HepG2 (cell line): Measurements from ENCODE around the gene GTF2H4. TPM values are rescaled to one million over a fixed set of nuclear protein-coding genes. Genes with fewer than 3 reads are reported as not detected.

Experiments
- FIP1L1 ChIP-seq: fragments of 200-400 bp; formaldehyde crosslinking; IDR thresholded peaks from 2 replicates; pipeline ENCODE4 v1.6.1; 2018; ENCODE audit warnings: low read depth, mild to moderate bottlenecking, low read length, moderate library complexity, borderline replicate concordance; ENCODE audit not compliant: insufficient read depth
- FOXO1 ChIP-seq: sonication (generic); formaldehyde crosslinking; IDR thresholded peaks from 2 replicates; pipeline ENCODE4 v1.4.0; 2020; ENCODE audit warnings: missing genetic modification reagents
- HHEX ChIP-seq: IDR thresholded peaks from 2 replicates; pipeline ENCODE4 v1.6.1; 2016; ENCODE audit warnings: control low read depth
- NAIF1 ChIP-seq: sonication (generic); formaldehyde crosslinking; IDR thresholded peaks from 2 replicates; pipeline ENCODE4 v1.5.0; 2020; ENCODE audit warnings: mild to moderate bottlenecking, missing genetic modification reagents, borderline replicate concordance
- PTBP1 ChIP-seq: fragments of 200-400 bp; formaldehyde crosslinking; IDR thresholded peaks from 2 replicates; pipeline ENCODE4 v1.6.1; 2018; ENCODE audit warnings: low read length, low read depth; ENCODE audit not compliant: poor library complexity, severe bottlenecking
- RXRB ChIP-seq: IDR thresholded peaks from 2 replicates; pipeline ENCODE4 v1.6.1; 2016; ENCODE audit warnings: borderline replicate concordance, missing genetic modification reagents, missing compliant biosample characterization
- SIX1 ChIP-seq: sonication (generic); formaldehyde crosslinking; IDR thresholded peaks from 2 replicates; pipeline ENCODE4 v1.4.0; 2020; ENCODE audit warnings: missing genetic modification reagents, borderline replicate concordance
- SMC3 ChIP-seq: IDR thresholded peaks from 2 replicates; pipeline ENCODE4 v1.6.1; 2011; ENCODE audit warnings: low read length, improper control_type of control experiment
- SP1 ChIP-seq, 2 experiments: fragments of 450-650 bp in 1 of 2; sonication (generic) in 1 of 2; formaldehyde crosslinking in 1 of 2; IDR thresholded peaks; 2 replicates each; pipeline versions ENCODE4 v1.4.0 to v1.6.1; 2016 to 2020; ENCODE audit warnings: missing genetic modification reagents in 1 of 2
- TCF7L2 ChIP-seq: IDR thresholded peaks from 2 replicates; pipeline ENCODE4 v1.6.1; 2011; ENCODE audit warnings: mild to moderate bottlenecking, low read depth, low read length, moderate library complexity
- ZC3H13 ChIP-seq: sonication (generic); formaldehyde crosslinking; IDR thresholded peaks from 2 replicates; pipeline ENCODE4 v1.8.1; 2023; ENCODE audit warnings: mild to moderate bottlenecking, missing genetic modification reagents, moderate library complexity
- ZMYM2 ChIP-seq: sonication (generic); formaldehyde crosslinking; IDR thresholded peaks from 2 replicates; pipeline ENCODE4 v1.8.0; 2022; ENCODE audit warnings: mild to moderate bottlenecking, missing genetic modification reagents
- ZNF282 ChIP-seq: fragments of 450-650 bp; IDR thresholded peaks from 2 replicates; pipeline ENCODE4 v1.6.1; 2018; ENCODE audit not compliant: partially characterized antibody
- ZNF354B ChIP-seq: sonication (generic); formaldehyde crosslinking; IDR thresholded peaks from 2 replicates; pipeline ENCODE4 v1.8.0; 2022; ENCODE audit warnings: mild to moderate bottlenecking, missing genetic modification reagents
- ZNF605 ChIP-seq: sonication (generic); formaldehyde crosslinking; IDR thresholded peaks from 2 replicates; pipeline ENCODE4 v1.8.0; 2022; ENCODE audit warnings: mild to moderate bottlenecking, missing genetic modification reagents
- ZNF670 ChIP-seq: sonication (generic); formaldehyde crosslinking; IDR thresholded peaks from 2 replicates; pipeline ENCODE4 v1.8.0; 2022; ENCODE audit warnings: mild to moderate bottlenecking, missing genetic modification reagents, borderline replicate concordance
- ZNF737 ChIP-seq: sonication (generic); formaldehyde crosslinking; IDR thresholded peaks from 2 replicates; pipeline ENCODE4 v1.5.0; 2020; ENCODE audit warnings: missing genetic modification reagents, mild to moderate bottlenecking, borderline replicate concordance
- ZNF788 ChIP-seq: sonication (generic); formaldehyde crosslinking; IDR thresholded peaks from 2 replicates; pipeline ENCODE4 v1.5.0; 2020; ENCODE audit warnings: mild to moderate bottlenecking, missing genetic modification reagents, borderline replicate concordance
- ZSCAN12 ChIP-seq: sonication (generic); formaldehyde crosslinking; IDR thresholded peaks from 2 replicates; pipeline ENCODE4 v1.9.0; 2021; ENCODE audit warnings: mild to moderate bottlenecking, missing genetic modification reagents
- polyA plus RNA-seq, 8 experiments: library from polyadenylated mRNA; depleted of rRNA in 3 of 8; stranded (reverse) in 7 of 8; unstranded in 1 of 8; fragments of >200 nt; fragmentation: Illumina TruSeq in 4 of 8; extraction: Trizol in 4 of 8; gene quantifications; 2 replicates each; pipeline versions ENCODE4 v1.2.1 to v1.2.3, GENCODE V29; 2011 to 2016; ENCODE audit warnings: low read depth in 4 of 8, missing spikeins in 1 of 8, mixed read lengths in 1 of 8; ENCODE audit not compliant: insufficient read depth in 1 of 8
- total RNA-seq, 5 experiments: library from RNA; depleted of rRNA; stranded (reverse); fragments of >200 nt; fragmentation: Illumina TruSeq; extraction: Trizol; gene quantifications; 2 replicates each; pipeline ENCODE4 v1.2.3, GENCODE V29; 2016; ENCODE audit warnings: low read depth in 1 of 5
- TF ChIP-seq, protein P1 (sequence below): sonication (generic); formaldehyde crosslinking; conservative IDR thresholded peaks from 2 replicates; pipeline ENCODE4 v1.8.1; 2023; ENCODE audit warnings: missing genetic modification reagents
- TF ChIP-seq, protein P2 (sequence below): sonication (generic); formaldehyde crosslinking; IDR thresholded peaks from 2 replicates; pipeline ENCODE4 v1.5.0; 2020; ENCODE audit warnings: missing genetic modification reagents
- TF ChIP-seq, protein P3 (sequence below): sonication (generic); formaldehyde crosslinking; IDR thresholded peaks from 2 replicates; pipeline ENCODE4 v1.5.0; 2020; ENCODE audit warnings: missing genetic modification reagents
- TF ChIP-seq, protein P4 (sequence below): sonication (generic); IDR thresholded peaks from 2 replicates; pipeline ENCODE4 v1.6.1; 2016; ENCODE audit warnings: low read depth, borderline replicate concordance

Gene GTF2H4
- total and polyA plus RNA-seq, 2 of the 13 experiments (the other 11 are each of a cell fraction or from before 2014, with no cell fraction given), result 15.9 to 49.3 TPM

DNA sequence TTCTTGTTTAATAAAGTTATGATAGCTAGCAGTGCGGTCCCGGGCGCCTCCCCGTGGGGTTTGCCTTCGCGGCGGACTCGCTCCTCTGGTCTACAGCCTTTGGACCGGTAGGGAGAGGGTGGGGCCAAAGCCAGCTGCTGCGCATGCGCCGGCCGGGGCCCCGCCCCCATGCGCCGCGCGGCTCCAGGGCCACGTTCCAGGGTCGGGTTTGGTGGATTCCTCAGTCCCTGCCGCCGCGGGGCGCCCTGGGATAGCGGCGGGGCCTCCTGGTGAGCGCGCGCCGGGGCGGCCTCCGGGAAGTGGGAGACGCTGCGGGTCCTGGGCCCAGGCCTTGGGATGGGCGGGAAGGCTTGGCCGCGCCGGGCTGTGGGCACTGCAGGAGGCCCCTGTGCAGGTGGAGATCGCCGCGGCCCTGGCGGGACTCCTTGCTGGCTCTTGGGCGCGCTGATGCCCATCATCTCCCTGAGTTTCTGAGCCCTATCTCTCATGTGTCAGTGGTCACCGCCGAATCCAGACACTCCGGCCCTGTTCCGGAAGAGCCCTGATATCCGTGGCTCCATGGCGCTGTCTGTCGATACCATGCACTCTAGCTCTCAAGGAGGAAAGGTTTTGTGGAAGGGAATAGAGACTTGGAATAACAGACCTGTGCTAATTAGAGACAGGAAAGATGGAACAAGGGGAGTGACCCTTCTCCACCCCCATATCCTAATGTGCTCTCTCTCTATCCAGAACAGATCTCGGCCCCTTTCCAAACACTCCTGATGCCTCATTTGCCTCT, 6.3 kb downstream of the GTF2H4 start, which contains the start of gene VARS2 (continued):
- TF ChIP-seq, protein P1, sequence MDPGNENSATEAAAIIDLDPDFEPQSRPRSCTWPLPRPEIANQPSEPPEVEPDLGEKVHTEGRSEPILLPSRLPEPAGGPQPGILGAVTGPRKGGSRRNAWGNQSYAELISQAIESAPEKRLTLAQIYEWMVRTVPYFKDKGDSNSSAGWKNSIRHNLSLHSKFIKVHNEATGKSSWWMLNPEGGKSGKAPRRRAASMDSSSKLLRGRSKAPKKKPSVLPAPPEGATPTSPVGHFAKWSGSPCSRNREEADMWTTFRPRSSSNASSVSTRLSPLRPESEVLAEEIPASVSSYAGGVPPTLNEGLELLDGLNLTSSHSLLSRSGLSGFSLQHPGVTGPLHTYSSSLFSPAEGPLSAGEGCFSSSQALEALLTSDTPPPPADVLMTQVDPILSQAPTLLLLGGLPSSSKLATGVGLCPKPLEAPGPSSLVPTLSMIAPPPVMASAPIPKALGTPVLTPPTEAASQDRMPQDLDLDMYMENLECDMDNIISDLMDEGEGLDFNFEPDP (CRISPR knock-in tag), result 0 out of 2 replicates have a peak, but pooled peaks have one; percentile 91
- TF ChIP-seq SIX1 (CRISPR knock-in tag), result 0 out of 2 replicates have a peak, but pooled peaks have one; percentile 23
- TF ChIP-seq FIP1L1, result peak; percentile 46; the same call in 1 of the 2 replicates
- TF ChIP-seq, protein P2, sequence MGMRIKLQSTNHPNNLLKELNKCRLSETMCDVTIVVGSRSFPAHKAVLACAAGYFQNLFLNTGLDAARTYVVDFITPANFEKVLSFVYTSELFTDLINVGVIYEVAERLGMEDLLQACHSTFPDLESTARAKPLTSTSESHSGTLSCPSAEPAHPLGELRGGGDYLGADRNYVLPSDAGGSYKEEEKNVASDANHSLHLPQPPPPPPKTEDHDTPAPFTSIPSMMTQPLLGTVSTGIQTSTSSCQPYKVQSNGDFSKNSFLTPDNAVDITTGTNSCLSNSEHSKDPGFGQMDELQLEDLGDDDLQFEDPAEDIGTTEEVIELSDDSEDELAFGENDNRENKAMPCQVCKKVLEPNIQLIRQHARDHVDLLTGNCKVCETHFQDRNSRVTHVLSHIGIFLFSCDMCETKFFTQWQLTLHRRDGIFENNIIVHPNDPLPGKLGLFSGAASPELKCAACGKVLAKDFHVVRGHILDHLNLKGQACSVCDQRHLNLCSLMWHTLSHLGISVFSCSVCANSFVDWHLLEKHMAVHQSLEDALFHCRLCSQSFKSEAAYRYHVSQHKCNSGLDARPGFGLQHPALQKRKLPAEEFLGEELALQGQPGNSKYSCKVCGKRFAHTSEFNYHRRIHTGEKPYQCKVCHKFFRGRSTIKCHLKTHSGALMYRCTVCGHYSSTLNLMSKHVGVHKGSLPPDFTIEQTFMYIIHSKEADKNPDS, result peak; percentile 82
- no peak for TF ChIP-seq ZMYM2 (CRISPR knock-in tag)
- TF ChIP-seq HHEX, result no peak
- peak; percentile 98 for TF ChIP-seq ZC3H13 (CRISPR knock-in tag)
- TF ChIP-seq SP1 (IDR thresholded peaks at IDR 0.05), result no peak
- peak; percentile 91 for TF ChIP-seq SP1 (CRISPR knock-in tag; IDR thresholded peaks at IDR 0.05)
- no peak for TF ChIP-seq ZNF354B
- TF ChIP-seq RXRB (CRISPR knock-in tag), result peak; percentile 70; the same call in 1 of the 2 replicates
- TF ChIP-seq FOXO1 (CRISPR knock-in tag), result peak; percentile 57; the same call in 1 of the 2 replicates
- peak; percentile 90; the same call in 1 of the 2 replicates for TF ChIP-seq ZSCAN12
- TF ChIP-seq ZNF737 (CRISPR knock-in tag), result peak; percentile 93; the same call in 1 of the 2 replicates
- peak; percentile 25; the same call in 1 of the 2 replicates for TF ChIP-seq SMC3
- TF ChIP-seq ZNF282, result no peak
- no peak for TF ChIP-seq TCF7L2
- TF ChIP-seq, protein P3, sequence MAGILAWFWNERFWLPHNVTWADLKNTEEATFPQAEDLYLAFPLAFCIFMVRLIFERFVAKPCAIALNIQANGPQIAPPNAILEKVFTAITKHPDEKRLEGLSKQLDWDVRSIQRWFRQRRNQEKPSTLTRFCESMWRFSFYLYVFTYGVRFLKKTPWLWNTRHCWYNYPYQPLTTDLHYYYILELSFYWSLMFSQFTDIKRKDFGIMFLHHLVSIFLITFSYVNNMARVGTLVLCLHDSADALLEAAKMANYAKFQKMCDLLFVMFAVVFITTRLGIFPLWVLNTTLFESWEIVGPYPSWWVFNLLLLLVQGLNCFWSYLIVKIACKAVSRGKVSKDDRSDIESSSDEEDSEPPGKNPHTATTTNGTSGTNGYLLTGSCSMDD (CRISPR knock-in tag), result peak; percentile 70; the same call in 1 of the 2 replicates
- TF ChIP-seq, protein P4, sequence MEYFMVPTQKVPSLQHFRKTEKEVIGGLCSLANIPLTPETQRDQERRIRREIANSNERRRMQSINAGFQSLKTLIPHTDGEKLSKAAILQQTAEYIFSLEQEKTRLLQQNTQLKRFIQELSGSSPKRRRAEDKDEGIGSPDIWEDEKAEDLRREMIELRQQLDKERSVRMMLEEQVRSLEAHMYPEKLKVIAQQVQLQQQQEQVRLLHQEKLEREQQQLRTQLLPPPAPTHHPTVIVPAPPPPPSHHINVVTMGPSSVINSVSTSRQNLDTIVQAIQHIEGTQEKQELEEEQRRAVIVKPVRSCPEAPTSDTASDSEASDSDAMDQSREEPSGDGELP, result peak; percentile 46; the same call in 1 of the 2 replicates
- peak; percentile 84; the same call in 1 of the 2 replicates for TF ChIP-seq ZNF605
- TF ChIP-seq ZNF670 (CRISPR knock-in tag), result peak; percentile 98; the same call in 1 of the 2 replicates
- 0 out of 2 replicates have a peak, but pooled peaks have one; percentile 46 for TF ChIP-seq NAIF1
- peak; percentile 85; the same call in 1 of the 2 replicates for TF ChIP-seq ZNF788 (CRISPR knock-in tag)
- TF ChIP-seq PTBP1, result no peak
